IMR-90 (cell line): ENCODE measurements around the gene DYNLRB1. TPM values are rescaled to one million over a fixed set of nuclear protein-coding genes. Genes with fewer than 3 reads are reported as not detected.

Experiments
- ATAC-seq: fragments of 200-7000 bp; cut with Tn5 transposase; 2 replicates; pipeline ENCODE4 v1.9.1; 2020; ENCODE audit warnings: low read depth, mild to moderate bottlenecking, moderate library complexity
- Bru-seq: library from RNA; stranded (reverse); fragments of 400-500 nt; gene quantifications from one replicate; lab custom pipeline; 2021; lab: Mats Ljungman, UMichigan
- BruChase-seq, 2 experiments: library from RNA; stranded (reverse); fragments of 400-500 nt; gene quantifications; one replicate each; lab custom pipeline; 2021; lab: Mats Ljungman, UMichigan
- BruUV-seq: library from RNA; stranded (reverse); fragments of 400-500 nt; replicated peaks from 2 replicates; lab custom pipeline; 2021; lab: Mats Ljungman, UMichigan
- CTCF ChIA-PET: fragments of 300-600 bp; formaldehyde crosslinking; extraction: SDS; loops from one replicate; lab custom pipeline; 2021; ENCODE audit warnings: antibody characterized with exemption; lab: Yijun Ruan, JAX
- POLR2A ChIA-PET: fragments of 300-600 bp; sonication (Branson Sonifier 250); formaldehyde crosslinking; loops from one replicate; lab custom pipeline; 2022; ENCODE audit warnings: antibody characterized with exemption; ENCODE audit not compliant: unreplicated experiment; lab: Charles Lee
- DNase-seq: peaks from one replicate; pipeline ENCODE4 v3.0.0; 2013
- H2AFZ ChIP-seq: replicated peaks from 2 replicates; pipeline ENCODE3; 2013; ENCODE audit warnings: low read length, mild to moderate bottlenecking; ENCODE audit not compliant: poor library complexity
- H2AK5ac ChIP-seq: 2 replicates; pipeline ENCODE4 v1.6.1; 2013; ENCODE audit warnings: low read depth, low read length, inconsistent platforms
- H2AK9ac ChIP-seq: replicated peaks from 2 replicates; pipeline ENCODE3; 2013; ENCODE audit warnings: mild to moderate bottlenecking, low read depth, low read length, moderate library complexity; ENCODE audit not compliant: poor library complexity
- H2BK120ac ChIP-seq: 2 replicates; pipeline ENCODE4 v1.6.1; 2013; ENCODE audit warnings: low read depth, low read length, inconsistent platforms
- H2BK15ac ChIP-seq: 3 replicates; pipeline ENCODE4 v1.6.1; 2013; ENCODE audit warnings: low read depth, low read length, inconsistent platforms
- H2BK20ac ChIP-seq: 2 replicates; pipeline ENCODE4 v1.6.1; 2013; ENCODE audit warnings: low read depth, mild to moderate bottlenecking, inconsistent platforms, low read length, moderate library complexity
- H2BK5ac ChIP-seq: 2 replicates; pipeline ENCODE4 v1.6.1; 2013; ENCODE audit warnings: mild to moderate bottlenecking, low read depth, low read length, inconsistent platforms; ENCODE audit not compliant: poor library complexity, severe bottlenecking
- H3K14ac ChIP-seq: replicated peaks from 2 replicates; pipeline ENCODE4 v1.6.1; 2013; ENCODE audit warnings: low read depth, low read length, inconsistent platforms
- H3K18ac ChIP-seq: 2 replicates; pipeline ENCODE4 v1.6.1; 2013; ENCODE audit warnings: low read depth, low read length, control low read depth
- H3K23ac ChIP-seq: 2 replicates; pipeline ENCODE4 v1.6.1; 2013; ENCODE audit warnings: low read depth, low read length, inconsistent platforms
- H3K27ac ChIP-seq: 2 replicates; pipeline ENCODE4 v1.5.1; 2013; ENCODE audit warnings: mild to moderate bottlenecking, control low read depth, low read length; ENCODE audit not compliant: insufficient read depth
- H3K27me3 ChIP-seq: 2 replicates; pipeline ENCODE4 v1.6.1; 2013; ENCODE audit warnings: low read length; ENCODE audit not compliant: control insufficient read depth, insufficient read depth
- H3K36me3 ChIP-seq: 2 replicates; pipeline ENCODE4 v1.6.1; 2013; ENCODE audit warnings: low read length, mixed read lengths; ENCODE audit not compliant: control insufficient read depth, insufficient read depth
- H3K4ac ChIP-seq: 2 replicates; pipeline ENCODE4 v1.6.1; 2013; ENCODE audit warnings: low read depth, low read length, inconsistent platforms
- H3K4me1 ChIP-seq: 2 replicates; pipeline ENCODE4 v1.6.1; 2013; ENCODE audit warnings: low read length, mixed read lengths; ENCODE audit not compliant: control insufficient read depth, insufficient read depth
- H3K4me2 ChIP-seq: 2 replicates; pipeline ENCODE4 v1.6.1; 2013; ENCODE audit warnings: low read depth, mild to moderate bottlenecking, control low read depth, low read length, moderate library complexity
- H3K4me3 ChIP-seq: 2 replicates; pipeline ENCODE4 v1.5.1; 2013; ENCODE audit warnings: low read depth, mild to moderate bottlenecking, control low read depth, low read length, moderate library complexity; ENCODE audit not compliant: insufficient read depth
- H3K56ac ChIP-seq: 2 replicates; pipeline ENCODE4 v1.6.1; 2013; ENCODE audit warnings: low read length, inconsistent platforms; ENCODE audit not compliant: insufficient read depth; ENCODE audit errors: extremely low read depth
- H3K79me1 ChIP-seq, 2 experiments: 2 replicates each; pipeline ENCODE4 v1.6.1; 2013; ENCODE audit warnings: low read length in 2 of 2, inconsistent platforms in 1 of 2, low read depth in 1 of 2
- H3K9ac ChIP-seq: 2 replicates; pipeline ENCODE4 v1.6.1; 2013; ENCODE audit warnings: low read depth, low read length, control low read depth
- H3K9me1 ChIP-seq: 2 replicates; pipeline ENCODE4 v1.6.1; 2013; ENCODE audit warnings: low read length, inconsistent platforms; ENCODE audit not compliant: insufficient read depth
- H3K9me3 ChIP-seq: 2 replicates; pipeline ENCODE4 v1.6.1; 2013; ENCODE audit warnings: low read length; ENCODE audit not compliant: control insufficient read depth, insufficient read depth
- H4K20me1 ChIP-seq: 2 replicates; pipeline ENCODE4 v1.6.1; 2013; ENCODE audit warnings: low read length, inconsistent platforms; ENCODE audit not compliant: insufficient read depth
- H4K5ac ChIP-seq: 2 replicates; pipeline ENCODE4 v1.6.1; 2013; ENCODE audit warnings: mild to moderate bottlenecking, low read depth, low read length, control low read depth
- H4K8ac ChIP-seq, 2 experiments: 2 replicates each; pipeline ENCODE4 v1.6.1; 2013; ENCODE audit warnings: low read depth in 2 of 2, low read length in 2 of 2, control low read depth in 1 of 2, inconsistent platforms in 1 of 2
- H4K91ac ChIP-seq: 2 replicates; pipeline ENCODE4 v1.6.1; 2013; ENCODE audit warnings: low read depth, low read length, inconsistent platforms; ENCODE audit not compliant: insufficient read depth
- FOS ChIP-seq: fragments of 150-350 bp; IDR thresholded peaks from 2 replicates; pipeline ENCODE4 v1.6.1; 2016; ENCODE audit warnings: low read depth, low read length
- MAZ ChIP-seq: IDR thresholded peaks from 2 replicates; pipeline ENCODE4 v1.6.1; 2012; ENCODE audit warnings: low read depth, mild to moderate bottlenecking, low read length, improper control_type of control experiment, moderate library complexity, borderline replicate concordance
- MXI1 ChIP-seq: IDR thresholded peaks from 2 replicates; pipeline ENCODE4 v1.6.1; 2012; ENCODE audit warnings: low read depth, mild to moderate bottlenecking, low read length, moderate library complexity, borderline replicate concordance
- POLR2A ChIP-seq: IDR thresholded peaks from 2 replicates; pipeline ENCODE4 v1.6.1; 2012; ENCODE audit warnings: mild to moderate bottlenecking, low read depth, low read length
- RCOR1 ChIP-seq: IDR thresholded peaks from 2 replicates; pipeline ENCODE4 v1.6.1; 2012; ENCODE audit warnings: mild to moderate bottlenecking, low read length, improper control_type of control experiment; ENCODE audit not compliant: insufficient replicate concordance
- WGBS, 2 experiments: methylation state at CpG; one replicate each; pipeline versions ENCODE4 v1.1.5 to v1.1.7; 2013; ENCODE audit warnings: missing lambda C conversion rate in 2 of 2; ENCODE audit not compliant: insufficient read length in 1 of 2; ENCODE audit errors: extremely low coverage in 2 of 2; 5-methylcytosine and 5-hydroxymethylcytosine counted together
- dilution Hi-C: fragments of 300-500 bp; cut with HindIII; formaldehyde crosslinking; loops from one replicate; pipeline ENCODE4 v1.14.3; 2018; ENCODE audit warnings: low sequenced_read_pairs; ENCODE audit not compliant: unreplicated experiment
- in situ Hi-C: fragments of 300-500 bp; cut with MboI; formaldehyde crosslinking; loops from 3 replicates; pipeline ENCODE4 v1.14.3; 2019; ENCODE audit warnings: low sequenced_read_pairs, inconsistent platforms, mixed read lengths
- intact Hi-C: fragments of 100-400 bp; cut with micrococcal nuclease; formaldehyde crosslinking; loops from 2 replicates; pipeline ENCODE4 v1.10.0; 2022
- long read RNA-seq: library from polyadenylated mRNA; unstranded; transcript quantifications from one replicate; pipeline ENCODE4 v2.0.0, GENCODE V29; 2021; ENCODE audit not compliant: unreplicated experiment
- polyA plus RNA-seq, 3 experiments: library from polyadenylated mRNA; depleted of rRNA; stranded (reverse); fragments of >200 nt; gene quantifications; 2 replicates each; pipeline ENCODE4 v1.2.3, GENCODE V29; 2012; ENCODE audit warnings: low replicate concordance in 1 of 3
- total RNA-seq: library from RNA; depleted of rRNA; stranded (reverse); fragments of >200 nt; gene quantifications from 2 replicates; pipeline ENCODE4 v1.2.3, GENCODE V29; 2012; rRNA removed

DYNLRB1 gene
- total RNA-seq (78.0 and 82.4 TPM in 2 replicates), polyA plus RNA-seq (2012; rRNA removed) (380 and 406 TPM in 2 replicates), Bru-seq, nascent RNA (percentile 92 among the genes with signal in this experiment), BruChase-seq, experiment 1, labeled RNA remaining after a 6-hour chase (percentile 92 among the genes with signal in this experiment), BruChase-seq, experiment 2, labeled RNA remaining after a 2-hour chase (percentile 84 among the genes with signal in this experiment)
- 425 and 634 TPM in 2 replicates for polyA plus RNA-seq (2012; cell fraction: cytosol; rRNA removed)
- polyA plus RNA-seq (2012; cell fraction: nucleus; rRNA removed; ENCODE audit: low replicate concordance), result 82.6 and 188 TPM in 2 replicates
- long read RNA-seq, transcript DYNLRB1-202 (4 exons, 675 nt), result major isoform, 55 of 86 reads
- long read RNA-seq, partial matches to known transcripts, result 25 of 86 reads
- long read RNA-seq, other reads (novel, unspliced or antisense), result 6 of 86 reads

DNA sequence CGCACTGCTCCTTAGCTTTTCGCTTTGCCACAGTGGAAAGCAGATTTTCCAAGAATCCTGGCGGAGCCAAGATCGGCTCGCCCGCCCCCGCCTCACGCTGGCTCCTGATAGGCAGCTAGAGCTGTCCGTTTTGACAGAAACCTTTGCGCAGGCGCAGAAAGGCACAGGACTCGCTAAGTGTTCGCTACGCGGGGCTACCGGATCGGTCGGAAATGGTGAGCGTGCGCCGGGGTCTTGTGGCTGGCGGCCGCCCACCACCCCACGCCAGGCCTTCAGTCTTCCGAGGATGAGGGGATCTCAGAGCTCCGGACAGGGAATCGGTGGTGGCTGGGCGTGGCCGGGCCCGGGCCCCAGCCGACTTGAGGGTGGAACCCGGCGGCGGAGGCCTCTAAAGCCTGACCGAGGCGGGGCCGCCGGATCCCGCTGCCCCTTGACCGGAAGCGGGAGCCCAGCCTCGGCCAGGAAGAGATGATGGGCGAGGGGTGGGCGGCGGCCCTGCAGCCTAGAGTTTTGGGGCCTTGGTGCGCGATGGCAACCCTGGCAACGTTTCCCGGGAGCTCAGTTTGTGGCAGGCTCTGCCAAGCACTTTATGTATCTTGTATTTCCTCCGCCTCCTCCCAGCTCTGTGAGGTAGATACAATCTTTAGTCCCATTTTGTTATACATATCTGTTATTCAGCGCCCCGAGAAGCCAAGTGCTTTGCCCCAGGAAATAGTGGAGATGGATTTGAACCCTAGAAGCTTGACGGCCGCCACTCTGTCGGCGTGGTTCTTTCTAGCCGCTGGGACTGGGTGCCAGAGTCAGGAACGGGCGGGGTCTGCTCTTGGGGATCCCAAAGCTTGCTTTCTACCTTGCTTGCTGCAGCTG is at the start of gene DYNLRB1:
Gene DYNLRB1, plus strand, starts transcription at position 176 of the 867 bp plus-strand sequence. Its CDS starts 37 bp downstream, at position 213.
- H3K18ac ChIP-seq, result peak within 1 kb of the TSS; percentile 65
- dilution Hi-C loops (no loop called here), in situ Hi-C loops (loop anchor here (5.0 kb wide), 1 partner anchor 204 kb away; no protein-coding TSS in a partner anchor), intact Hi-C loops (no loop called here)
- H4K20me1 ChIP-seq, result peaks cover 2% of the 10 kb centered on the region; the same call in 1 of the 2 replicates
- ATAC-seq, result peak; percentile 89
- no peaks in the 10 kb centered on the region for H3K27me3 ChIP-seq
- ChIA-PET POLR2A (no interaction called here), CTCF (interaction anchor here (0.6 to 4.3 kb wide), 2 partner anchors 193 to 204 kb away, joined by 3 to 24 read pairs; no protein-coding TSS in a partner anchor)
- BruUV-seq, result no TSS peak
- H3K4me1 ChIP-seq, result peaks cover 7% of the 10 kb centered on the region; the same call in 1 of the 2 replicates
- peak within 1 kb of the TSS; percentile 91 for H3K23ac ChIP-seq
- H4K91ac ChIP-seq, result peak within 1 kb of the TSS; percentile 87
- peak within 1 kb of the TSS; percentile 57; the same call in 1 of the 2 replicates for H2BK20ac ChIP-seq
- H2BK5ac ChIP-seq, result peak within 1 kb of the TSS; percentile 87
- peak within 1 kb of the TSS; percentile 97 for H3K4ac ChIP-seq
- peak within 1 kb of the TSS; percentile 100 for H2AK9ac ChIP-seq
- H3K36me3 ChIP-seq, result peaks cover 4% of the 10 kb centered on the region
- H2AFZ ChIP-seq, result peak within 1 kb of the TSS; percentile 94
- peaks cover 9% of the 10 kb centered on the region for H3K9me1 ChIP-seq
- H3K14ac ChIP-seq, result peak within 1 kb of the TSS; percentile 99
- WGBS, 2 experiments, result 1% methylated on average over 36 of the region's 59 CpGs; no CpG with 5 or more reads in 1 of the 2 experiments
- H4K8ac ChIP-seq, result peak within 1 kb of the TSS; percentile 81 to 91
- H3K56ac ChIP-seq, result peak within 1 kb of the TSS; percentile 76
- peak; percentile 96 for DNase-seq
- peak within 1 kb of the TSS; percentile 92 for H4K5ac ChIP-seq
- peak within 1 kb of the TSS; percentile 30; the same call in 1 of the 3 replicates for H2BK15ac ChIP-seq
- peaks cover 9 to 69% of the 10 kb centered on the region in 2 experiments; a peak in 3 of 4 replicates for H3K79me1 ChIP-seq
- peak within 1 kb of the TSS; percentile 84 for H3K9ac ChIP-seq
- H3K4me3 ChIP-seq, result peak within 1 kb of the TSS; percentile 89
- peak within 1 kb of the TSS; percentile 62 for H2BK120ac ChIP-seq
- TF ChIP-seq MXI1 (peak; percentile 13; the same call in 1 of the 2 replicates), MAZ (peak; percentile 57; the same call in 1 of the 2 replicates), RCOR1 (no peak), POLR2A (peak; percentile 90), FOS (no peak)
- H3K27ac ChIP-seq, result peak within 1 kb of the TSS; percentile 95
- peak within 1 kb of the TSS; percentile 80 for H3K4me2 ChIP-seq
- H3K9me3 ChIP-seq, result no peaks in the 10 kb centered on the region
- H2AK5ac ChIP-seq, result peak within 1 kb of the TSS; percentile 91
